Measurements from ENCODE around the gene ERC2.

ERC2 gene

GRCh38 chr3:55639896-55640765 is 828.1 kb downstream of the ERC2 start:
- no peaks in the 10 kb centered on the region for H3K4me1 ChIP-seq (ENCODE audit: insufficient read depth, low read length, severe bottlenecking)
- no peak overlapping the region for H3K4me2 ChIP-seq (ENCODE audit: low read length)
- H3K9ac ChIP-seq (ENCODE audit: low read length), result no peak overlapping the region
- H3K27ac ChIP-seq (ENCODE audit: low read depth, low read length, poor library complexity, severe bottlenecking), result no peak overlapping the region
- H3F3A ChIP-seq (ENCODE audit: insufficient read depth, low read length), result no peaks in the 10 kb centered on the region
- no peaks in the 10 kb centered on the region for H3K9me3 ChIP-seq (ENCODE audit: low read length)
- H2AFZ ChIP-seq (ENCODE audit: low read length), result no peak overlapping the region
- H3K27me3 ChIP-seq (ENCODE audit: insufficient read depth, low read length), result no peaks in the 10 kb centered on the region
- no peaks in the 10 kb centered on the region for H4K20me1 ChIP-seq (ENCODE audit: insufficient read depth, low read length)
- no peaks in the 10 kb centered on the region for H3K36me3 ChIP-seq (ENCODE audit: insufficient read depth, low read length)
- H3K79me2 ChIP-seq (ENCODE audit: insufficient read depth, low read length), result no peaks in the 10 kb centered on the region
- TF ChIP-seq EZH2 (IDR thresholded peaks at IDR 0.05; ENCODE audit: borderline replicate concordance, low read length) (no peak), CTCF (IDR thresholded peaks at IDR 0.05; ENCODE audit: low read length) (no peak)
- H3K9me2 ChIP-seq (ENCODE audit: low read depth, low read length), result no peaks in the 10 kb centered on the region
- H3K4me3 ChIP-seq (ENCODE audit: low read depth, low read length, poor library complexity, severe bottlenecking), result no peak overlapping the region

DNA sequence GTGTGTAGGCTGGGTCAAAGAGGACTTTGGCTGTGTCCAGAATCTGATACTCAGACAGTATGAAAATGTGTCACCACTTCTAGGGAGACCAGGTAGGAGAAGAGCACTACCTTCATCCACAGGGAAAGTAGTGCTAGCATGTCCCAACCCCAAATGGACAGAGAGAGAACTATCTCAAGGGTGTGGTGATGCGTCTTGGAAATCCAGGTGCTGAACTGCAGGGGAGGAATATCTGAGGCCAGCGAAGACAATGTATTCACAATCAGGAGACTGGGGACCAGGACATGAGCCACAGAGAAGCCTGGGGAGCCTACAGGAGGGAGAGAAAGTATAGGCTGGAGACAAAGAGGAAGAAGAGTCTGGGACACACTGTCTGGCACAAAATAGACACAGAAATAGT is 829.1 kb downstream of the ERC2 start:
- no peaks in the 10 kb centered on the region for H3F3A ChIP-seq (ENCODE audit: insufficient read depth, low read length)
- H3K27ac ChIP-seq (ENCODE audit: low read depth, low read length, poor library complexity, severe bottlenecking), result no peak overlapping the region
- no peaks in the 10 kb centered on the region for H3K36me3 ChIP-seq (ENCODE audit: insufficient read depth, low read length)
- no peaks in the 10 kb centered on the region for H3K27me3 ChIP-seq (ENCODE audit: insufficient read depth, low read length)
- no peaks in the 10 kb centered on the region for H3K9me3 ChIP-seq (ENCODE audit: low read length)
- H3K79me2 ChIP-seq (ENCODE audit: insufficient read depth, low read length), result no peaks in the 10 kb centered on the region
- H2AFZ ChIP-seq (ENCODE audit: low read length), result no peak overlapping the region
- H4K20me1 ChIP-seq (ENCODE audit: insufficient read depth, low read length), result no peaks in the 10 kb centered on the region
- H3K4me3 ChIP-seq (ENCODE audit: low read depth, low read length, poor library complexity, severe bottlenecking), result no peak overlapping the region
- no peaks in the 10 kb centered on the region for H3K4me1 ChIP-seq (ENCODE audit: insufficient read depth, low read length, severe bottlenecking)
- no peak overlapping the region for H3K4me2 ChIP-seq (ENCODE audit: low read length)
- TF ChIP-seq EZH2 (IDR thresholded peaks at IDR 0.05; ENCODE audit: borderline replicate concordance, low read length), result no peak
- no peak for TF ChIP-seq CTCF (IDR thresholded peaks at IDR 0.05; ENCODE audit: low read length)
- no peaks in the 10 kb centered on the region for H3K9me2 ChIP-seq (ENCODE audit: low read depth, low read length)
- no peak overlapping the region for H3K9ac ChIP-seq (ENCODE audit: low read length)

GRCh38 chr3:55637906-55638638 is 830.2 kb downstream of the ERC2 start:
- Histone ChIP-seq H3K9me3 (ENCODE audit: low read length) (no peaks in the 10 kb centered on the region), H3K4me1 (ENCODE audit: insufficient read depth, low read length, severe bottlenecking) (no peaks in the 10 kb centered on the region), H3K9ac (ENCODE audit: low read length) (no peak overlapping the region), H3K79me2 (ENCODE audit: insufficient read depth, low read length) (no peaks in the 10 kb centered on the region), H3K27me3 (ENCODE audit: insufficient read depth, low read length) (no peaks in the 10 kb centered on the region), H2AFZ (ENCODE audit: low read length) (no peak overlapping the region), H3K9me2 (ENCODE audit: low read depth, low read length) (no peaks in the 10 kb centered on the region), H3K36me3 (ENCODE audit: insufficient read depth, low read length) (no peaks in the 10 kb centered on the region), H3K27ac (ENCODE audit: low read depth, low read length, poor library complexity, severe bottlenecking) (no peak overlapping the region), H3K4me2 (ENCODE audit: low read length) (no peak overlapping the region), H3K4me3 (ENCODE audit: low read depth, low read length, poor library complexity, severe bottlenecking) (no peak overlapping the region), H3F3A (ENCODE audit: insufficient read depth, low read length) (no peaks in the 10 kb centered on the region), H4K20me1 (ENCODE audit: insufficient read depth, low read length) (no peaks in the 10 kb centered on the region)
- TF ChIP-seq EZH2 (IDR thresholded peaks at IDR 0.05; ENCODE audit: borderline replicate concordance, low read length) (no peak), CTCF (IDR thresholded peaks at IDR 0.05; ENCODE audit: low read length) (no peak)
